NCI-H345 (cell line): ENCODE measurements around the gene CALML5.
"Not testable (repeated sequence)": the region's sequence is repeated elsewhere in the genome, so short reads cannot be mapped to it uniquely, and the experiment has no call there.

Experiments
- DNase-seq: peaks from one replicate; lab custom pipeline; 2025; lab: John Stamatoyannopoulos, UW

The CALML5 gene

DNA sequence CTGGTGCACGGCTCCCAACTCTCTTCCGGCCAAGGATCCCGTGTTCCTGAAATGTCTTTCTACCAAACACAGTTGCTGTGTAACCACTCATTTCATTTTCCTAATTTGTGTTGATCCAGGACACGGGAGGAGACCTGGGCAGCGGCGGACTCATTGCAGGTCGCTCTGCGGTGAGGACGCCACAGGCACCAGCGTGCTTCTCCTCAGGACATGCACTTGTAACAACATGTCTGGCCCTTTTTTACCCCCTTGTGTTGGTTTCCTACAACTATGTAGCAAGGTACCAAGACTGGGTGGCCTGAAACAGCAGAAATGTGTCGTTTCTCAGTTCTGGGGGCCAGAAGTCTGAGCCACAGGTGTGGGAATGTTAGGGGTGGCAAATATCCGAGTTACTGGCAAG lies 18.2 kb downstream of the CALML5 start:
- DNase-seq = no peak

DNA sequence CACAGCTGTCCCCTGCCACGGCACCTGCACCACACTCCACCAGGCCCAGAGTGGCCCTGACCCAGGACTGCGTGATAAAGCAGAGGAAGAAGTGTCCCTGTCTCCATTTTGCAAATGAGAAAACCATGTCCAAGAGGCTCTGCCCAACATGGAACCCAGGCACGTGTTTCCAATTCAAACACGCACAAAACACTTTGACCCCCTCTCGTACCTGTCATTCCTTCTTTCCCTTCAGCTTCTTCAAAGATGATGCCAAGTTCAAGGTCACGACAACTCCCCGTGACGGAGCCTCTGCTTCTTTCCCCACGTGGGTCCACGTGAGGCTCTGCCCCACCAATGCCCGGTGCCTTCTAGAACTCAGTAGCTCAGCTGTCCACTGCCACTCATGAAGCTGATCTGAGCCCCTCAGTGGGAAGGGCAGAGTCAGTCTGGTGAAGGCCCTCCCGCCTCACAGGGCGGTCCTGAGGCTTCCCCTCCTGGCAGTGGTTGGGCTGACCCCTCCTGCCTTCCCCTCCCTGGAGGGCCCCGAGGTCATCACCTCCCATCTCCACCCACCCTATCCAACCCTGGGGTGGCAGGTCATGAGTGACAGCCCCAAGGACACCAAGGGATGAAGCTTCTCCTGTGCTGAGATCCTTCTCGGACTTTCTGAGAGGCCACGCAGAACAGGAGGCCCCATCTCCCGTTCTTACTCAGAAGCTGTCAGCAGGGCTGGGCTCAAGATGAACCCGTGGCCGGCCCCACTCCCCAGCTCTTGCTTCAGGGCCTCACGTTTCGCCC lies 19.0 kb downstream of the CALML5 start:
- no peak for DNase-seq

DNA sequence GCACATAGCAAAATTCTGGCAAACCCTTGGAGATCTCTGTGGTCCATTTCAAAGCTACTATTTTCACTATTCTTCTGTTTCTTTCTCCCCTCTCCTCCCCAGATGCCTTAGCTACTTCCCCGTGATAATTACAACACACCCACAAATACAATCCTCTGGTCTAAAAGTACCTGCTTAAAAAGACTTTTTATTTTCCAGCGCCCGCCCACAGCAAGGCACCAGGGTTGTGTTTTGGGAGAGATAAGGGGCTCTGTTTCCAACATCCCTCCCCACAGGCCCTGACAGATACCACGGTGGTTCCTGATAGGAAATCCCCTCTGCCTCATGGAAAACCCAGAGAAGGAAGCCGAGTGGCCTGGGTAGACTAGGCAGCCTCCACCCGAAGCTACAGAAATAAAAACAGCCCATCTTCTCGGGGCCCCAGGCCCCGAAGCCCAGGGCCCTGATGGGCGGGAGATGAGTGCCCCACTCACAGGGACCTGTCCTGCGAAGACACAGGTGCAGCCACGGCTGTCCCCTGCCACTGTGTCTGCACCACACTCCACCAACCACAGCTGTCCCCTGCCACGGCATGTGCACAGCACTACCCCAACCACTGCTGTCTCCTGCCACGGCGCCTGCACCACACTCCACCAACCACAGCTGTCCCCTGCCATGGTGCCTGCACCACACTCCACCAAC lies 19.7 kb downstream of the CALML5 start:
- no peak for DNase-seq

DNA sequence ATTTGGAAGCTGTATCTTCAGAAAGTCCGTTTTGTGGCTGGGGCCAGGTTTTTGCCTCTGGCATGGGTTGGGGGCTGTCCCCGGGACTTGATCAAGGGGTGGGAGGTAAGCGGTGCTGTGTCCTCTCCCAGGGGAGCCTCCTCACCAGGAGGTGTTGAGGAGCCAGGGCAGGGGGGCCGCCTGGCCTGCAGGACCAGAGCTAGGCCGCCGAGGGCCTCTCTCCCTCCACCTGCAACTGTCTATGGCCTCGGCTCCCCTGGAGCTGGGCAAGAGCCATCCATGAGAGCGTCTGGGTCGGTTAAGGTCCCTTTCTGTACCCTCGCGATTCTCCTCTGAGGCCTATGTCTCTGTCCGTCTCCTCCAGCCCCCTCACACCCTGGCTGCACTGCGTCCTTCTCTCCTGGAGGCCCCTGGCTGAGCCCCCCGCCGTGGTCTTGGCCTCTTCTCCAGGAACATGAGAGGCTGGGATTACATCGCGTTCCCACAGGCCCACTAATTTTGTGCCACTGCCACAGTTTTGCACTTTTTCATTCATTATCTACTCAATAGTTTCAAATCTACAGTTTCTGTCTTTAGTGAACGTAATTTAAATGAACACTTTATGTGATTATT lies 20.6 kb downstream of the CALML5 start:
- DNase-seq = no peak

DNA sequence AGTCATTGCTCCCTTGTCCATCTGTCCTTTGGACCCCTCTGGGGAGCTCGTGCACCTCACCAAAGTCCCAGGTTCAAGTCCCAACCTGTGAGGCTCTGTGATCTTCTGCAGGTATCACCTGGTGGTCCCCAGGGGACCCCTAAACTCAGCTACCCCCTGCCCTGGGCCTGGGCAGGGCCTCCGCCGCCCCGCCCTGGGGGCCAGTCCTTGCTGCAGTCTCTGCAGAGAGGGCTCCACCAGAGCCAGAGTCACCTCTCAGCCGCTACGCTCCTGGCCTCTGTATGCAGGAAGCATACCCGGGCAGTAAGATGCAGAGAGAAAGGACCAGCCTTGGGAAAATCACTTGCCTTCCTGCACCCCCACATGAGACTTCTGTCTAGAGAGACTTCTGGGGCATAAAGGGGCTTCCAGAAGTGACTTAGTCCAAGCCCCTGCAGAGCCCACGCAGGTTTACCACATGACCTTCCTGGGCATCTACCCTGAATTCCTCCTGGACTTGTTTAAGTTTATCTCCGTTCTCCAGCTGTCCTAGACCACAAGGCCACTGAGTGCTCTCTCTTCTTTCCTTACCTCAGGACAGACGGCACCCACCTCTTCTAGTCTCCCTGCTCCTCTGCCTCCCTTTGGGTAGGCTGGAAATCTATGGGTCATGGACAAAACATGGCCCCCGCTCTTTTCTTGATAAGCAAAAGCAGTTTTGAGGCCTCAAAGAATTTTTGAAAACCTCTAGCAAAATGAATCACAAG lies 21.2 kb downstream of the CALML5 start:
- DNase-seq = no peak

DNA sequence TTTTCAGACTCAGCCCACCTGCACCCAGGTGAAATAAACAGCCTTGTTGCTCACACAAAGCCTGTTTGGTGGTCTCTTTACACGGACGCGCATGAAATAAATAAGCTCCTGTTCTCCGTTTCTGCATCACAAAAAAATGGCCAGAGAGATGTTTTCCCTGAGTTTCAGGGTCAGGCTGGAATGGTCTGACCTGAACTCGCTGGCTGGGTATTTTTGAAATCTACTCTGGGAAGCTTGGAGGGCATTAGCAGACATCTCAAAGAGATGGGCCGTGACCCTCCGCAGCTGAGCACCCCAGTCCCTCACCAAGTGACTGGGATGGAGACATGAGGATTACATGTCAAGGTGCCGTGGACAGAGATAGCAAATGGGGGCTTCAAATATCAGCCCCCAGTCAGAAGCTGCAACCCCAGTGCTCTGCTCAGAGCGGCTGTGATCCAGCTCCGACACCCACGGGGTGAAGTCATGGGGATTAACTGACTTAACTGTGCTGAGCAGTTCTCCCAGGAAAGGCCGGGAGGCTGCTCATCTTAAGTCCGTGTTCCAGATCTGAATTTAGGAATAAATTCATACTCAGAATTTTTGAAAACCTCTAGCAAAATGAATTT lies 22.3 kb downstream of the CALML5 start:
- DNase-seq = no peak

DNA sequence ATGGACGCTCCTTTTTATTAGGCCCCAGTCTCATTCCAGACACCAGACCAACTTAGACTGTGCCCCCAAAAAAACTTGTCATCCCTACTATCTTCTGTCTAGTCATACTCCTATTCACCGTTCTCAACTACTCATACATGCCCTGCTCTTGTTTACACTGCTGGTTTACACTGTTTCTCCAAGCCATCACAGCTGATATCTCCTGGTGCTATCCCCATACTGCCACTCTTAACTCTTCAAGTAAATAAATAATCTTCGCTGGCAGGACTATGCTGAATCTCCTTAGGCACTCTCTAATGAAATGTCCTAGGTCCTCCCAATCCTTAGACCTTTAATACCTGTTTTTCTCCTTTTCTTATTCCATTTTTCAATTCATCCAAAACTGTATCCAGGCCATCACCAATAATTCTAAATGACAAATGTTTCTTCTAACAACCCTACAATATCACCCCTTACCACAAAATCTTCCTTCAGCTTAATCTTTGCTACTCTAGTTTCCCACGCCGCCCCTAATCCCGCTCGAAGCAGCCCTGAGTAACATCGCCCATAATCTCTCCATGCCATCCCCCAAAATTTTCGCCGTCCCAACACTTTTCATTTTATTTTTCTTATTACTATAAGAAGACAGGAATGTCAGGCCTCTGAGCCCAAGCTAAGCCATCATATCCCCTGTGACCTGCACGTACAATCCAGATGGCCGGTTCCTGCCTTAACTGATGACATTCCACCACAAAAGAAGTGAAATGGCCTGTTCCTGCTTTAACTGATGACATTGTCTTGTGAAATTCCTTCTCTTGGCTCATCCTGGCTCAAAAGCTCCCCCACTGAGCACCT lies 23.2 kb downstream of the CALML5 start:
- DNase-seq = not testable (repeated sequence)

DNA sequence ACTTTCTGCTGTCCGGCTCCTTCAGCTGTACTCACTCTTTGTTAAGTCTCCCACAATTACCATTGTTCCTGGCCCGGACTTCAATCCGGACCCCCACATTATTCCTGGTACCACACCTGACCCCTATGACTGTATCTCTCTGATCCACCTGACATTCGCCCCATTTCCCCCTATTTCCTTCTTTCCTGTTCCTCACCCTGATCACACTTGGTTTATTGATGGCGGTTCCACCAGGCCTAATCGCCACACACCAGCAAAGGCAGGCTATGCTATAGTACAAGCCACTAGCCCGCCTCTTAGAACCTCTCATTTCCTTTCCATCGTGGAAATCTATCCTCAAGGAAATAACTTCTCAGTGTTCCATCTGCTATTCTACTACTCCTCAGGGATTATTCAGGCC lies 24.3 kb downstream of the CALML5 start:
- DNase-seq = not testable (repeated sequence)

DNA sequence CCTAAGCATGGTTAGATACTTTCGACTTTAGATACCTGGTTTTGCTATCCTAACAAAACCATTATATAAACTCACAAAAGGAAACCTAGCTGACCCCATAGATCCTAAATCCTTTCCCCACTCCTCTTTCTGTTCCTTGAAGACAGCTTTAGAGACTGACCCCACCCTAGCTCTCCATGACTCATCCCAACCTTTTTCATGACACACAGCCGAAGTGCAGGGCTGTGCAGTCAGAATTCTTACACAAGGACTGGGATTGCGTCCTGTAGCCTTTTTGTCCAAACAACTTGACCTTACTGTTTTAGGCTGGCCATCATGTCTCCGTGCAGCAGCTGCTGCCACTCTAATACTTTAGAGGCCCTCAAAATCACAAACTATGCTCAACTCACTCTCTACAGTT lies 24.7 kb downstream of the CALML5 start:
- DNase-seq = not testable (repeated sequence)

DNA sequence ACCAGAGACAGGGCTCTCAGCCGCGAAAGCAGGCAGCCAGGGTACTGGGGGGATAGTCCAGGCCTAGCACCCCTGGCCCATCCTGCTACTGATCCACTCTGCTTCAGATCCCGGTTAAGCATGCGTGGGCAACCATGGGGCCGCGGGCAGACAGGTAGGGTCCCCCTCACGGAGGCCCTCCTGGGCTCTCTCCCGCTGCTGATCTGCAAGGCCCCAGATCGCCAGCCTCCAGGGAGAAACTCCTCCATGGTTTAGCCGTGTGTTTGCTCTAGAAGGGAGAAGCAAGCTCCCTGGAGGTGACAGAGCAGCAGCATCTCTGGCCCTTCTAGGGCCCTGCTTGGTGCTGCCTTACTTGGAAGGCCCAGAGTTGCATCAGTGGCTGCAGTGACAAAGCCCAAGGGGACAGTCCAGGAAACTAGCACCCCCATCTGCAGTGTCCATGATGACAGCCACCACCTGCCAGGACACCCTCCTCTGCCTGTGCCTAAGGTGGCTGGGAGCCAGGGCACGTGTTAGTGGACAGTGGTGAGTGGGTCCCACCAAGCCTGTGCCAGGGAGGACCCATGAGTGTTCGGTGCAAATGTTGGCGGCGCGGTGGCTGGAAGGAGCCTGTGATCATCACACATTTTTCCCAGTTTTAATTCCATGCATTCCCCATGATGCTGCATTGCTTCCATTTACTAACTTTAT lies 29.2 kb downstream of the CALML5 start:
- DNase-seq = no peak

DNA sequence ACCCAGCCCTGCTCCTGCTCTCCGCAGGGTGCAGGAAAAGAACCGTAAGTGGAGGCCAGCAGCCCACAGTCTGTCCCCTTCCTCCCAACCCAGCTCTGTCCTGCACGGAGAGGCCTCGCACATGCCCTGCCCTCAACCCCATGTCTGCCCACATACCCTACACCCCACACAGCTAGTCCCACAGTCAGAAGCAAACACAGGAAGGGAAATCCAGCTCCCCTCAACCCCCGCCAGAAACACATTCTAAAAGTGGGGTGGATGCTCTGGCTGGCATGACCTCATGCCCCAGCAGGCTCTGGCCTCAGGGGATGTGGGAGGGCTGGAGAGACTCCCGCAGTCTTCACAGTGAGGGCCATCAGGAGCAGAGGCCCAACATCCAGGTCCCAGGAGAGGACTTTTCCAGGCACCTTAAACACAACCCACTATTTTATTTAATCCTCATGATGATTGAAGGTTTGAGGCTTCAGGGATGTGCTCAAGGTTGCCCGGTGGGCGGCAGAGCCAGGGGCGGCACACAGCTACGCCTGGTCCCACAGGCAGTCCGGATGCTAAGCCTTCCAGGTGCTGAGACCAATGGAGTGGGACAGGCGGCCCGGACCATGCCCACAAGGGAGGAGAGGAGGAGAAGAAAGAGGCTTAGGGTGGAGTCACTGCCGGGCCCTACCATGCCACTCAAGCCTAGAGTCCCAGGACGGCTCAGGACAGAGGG lies 29.9 kb downstream of the CALML5 start:
- DNase-seq = no peak

DNA sequence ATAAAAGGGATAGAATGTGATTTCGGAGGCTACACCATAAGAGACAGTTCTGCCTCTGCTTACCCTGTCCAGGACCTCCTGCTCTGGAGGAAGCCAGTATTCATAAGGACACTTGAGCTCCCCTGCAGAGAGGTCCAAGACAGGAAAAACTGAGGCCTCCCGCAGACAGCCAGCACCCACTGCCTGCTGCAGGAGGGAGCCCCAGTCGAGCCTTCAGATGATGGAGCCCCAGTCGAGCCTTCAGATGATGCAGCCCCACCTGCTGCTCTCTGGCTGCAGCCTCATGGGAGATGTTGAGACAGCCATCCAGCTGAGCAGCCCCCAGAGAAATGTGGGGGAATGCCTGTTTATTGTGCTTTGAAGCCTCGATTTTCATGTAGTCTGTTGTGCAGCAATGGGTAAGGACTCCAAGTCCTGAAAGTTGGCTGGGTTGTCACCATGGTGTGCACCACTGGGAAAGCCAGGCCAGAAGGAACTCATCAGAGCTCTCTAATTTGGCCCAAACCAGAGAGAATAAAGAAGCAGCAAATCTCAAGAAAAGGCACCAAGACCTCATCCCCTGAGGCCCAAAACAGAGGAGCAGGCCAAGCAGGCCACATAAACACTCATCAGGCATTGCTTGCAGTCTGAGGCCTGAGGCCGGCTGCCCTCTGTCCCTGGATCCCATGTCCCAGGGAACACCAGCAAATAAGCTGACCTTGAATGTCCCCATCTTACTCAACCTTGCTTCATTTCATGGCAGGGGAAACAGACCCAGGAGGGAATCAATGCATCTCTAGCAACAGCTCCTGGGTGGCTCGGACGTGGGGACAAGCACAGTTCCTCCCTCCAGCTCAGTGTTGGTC lies 30.9 kb downstream of the CALML5 start:
- DNase-seq = no peak

DNA sequence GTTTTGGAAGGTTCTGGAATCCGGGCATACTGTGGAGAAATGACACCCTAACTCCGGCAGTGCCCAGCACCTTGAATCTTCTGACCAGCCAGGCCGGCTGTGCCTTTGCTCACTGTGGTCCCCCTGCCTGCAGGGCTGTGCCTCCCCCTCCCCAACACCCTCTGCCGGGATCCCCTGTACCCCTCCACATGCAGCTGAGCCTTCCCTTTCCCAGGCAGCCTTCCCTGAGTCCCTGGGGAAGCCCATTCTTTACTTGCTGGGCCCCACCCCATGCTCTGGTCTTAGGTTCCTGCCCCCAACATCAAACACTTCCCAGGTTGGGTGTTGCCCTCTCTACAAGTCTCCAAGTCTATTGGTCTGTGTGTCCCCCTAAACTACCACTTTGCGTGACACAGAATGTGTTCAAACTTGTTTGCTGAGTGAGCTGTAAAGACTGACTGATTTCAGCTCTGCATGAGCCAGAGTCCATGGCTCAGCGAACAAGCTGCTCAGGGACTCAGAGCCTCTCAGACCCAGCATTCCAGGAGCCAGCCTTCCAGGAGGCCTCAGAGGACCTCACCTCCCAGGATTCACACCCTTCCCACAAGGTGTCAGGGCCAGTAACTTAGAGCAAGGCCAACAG lies 31.6 kb downstream of the CALML5 start:
- DNase-seq = no peak

DNA sequence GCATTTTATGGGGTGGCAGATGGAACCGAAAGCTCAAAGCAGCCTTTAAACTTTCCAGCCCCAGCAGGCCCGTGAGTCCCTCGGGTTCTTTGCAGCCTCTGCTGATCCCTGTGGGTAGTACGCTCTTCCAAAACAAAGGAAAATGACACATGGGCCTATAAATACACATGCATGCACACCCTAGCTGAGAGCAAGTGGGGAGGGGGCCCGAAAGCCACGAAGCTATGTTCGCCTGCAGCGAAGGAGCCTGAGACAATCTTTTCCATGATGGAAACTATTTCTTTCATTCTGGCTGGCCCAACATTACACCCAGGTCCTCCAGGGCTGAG lies 32.2 kb downstream of the CALML5 start:
- no peak for DNase-seq

DNA sequence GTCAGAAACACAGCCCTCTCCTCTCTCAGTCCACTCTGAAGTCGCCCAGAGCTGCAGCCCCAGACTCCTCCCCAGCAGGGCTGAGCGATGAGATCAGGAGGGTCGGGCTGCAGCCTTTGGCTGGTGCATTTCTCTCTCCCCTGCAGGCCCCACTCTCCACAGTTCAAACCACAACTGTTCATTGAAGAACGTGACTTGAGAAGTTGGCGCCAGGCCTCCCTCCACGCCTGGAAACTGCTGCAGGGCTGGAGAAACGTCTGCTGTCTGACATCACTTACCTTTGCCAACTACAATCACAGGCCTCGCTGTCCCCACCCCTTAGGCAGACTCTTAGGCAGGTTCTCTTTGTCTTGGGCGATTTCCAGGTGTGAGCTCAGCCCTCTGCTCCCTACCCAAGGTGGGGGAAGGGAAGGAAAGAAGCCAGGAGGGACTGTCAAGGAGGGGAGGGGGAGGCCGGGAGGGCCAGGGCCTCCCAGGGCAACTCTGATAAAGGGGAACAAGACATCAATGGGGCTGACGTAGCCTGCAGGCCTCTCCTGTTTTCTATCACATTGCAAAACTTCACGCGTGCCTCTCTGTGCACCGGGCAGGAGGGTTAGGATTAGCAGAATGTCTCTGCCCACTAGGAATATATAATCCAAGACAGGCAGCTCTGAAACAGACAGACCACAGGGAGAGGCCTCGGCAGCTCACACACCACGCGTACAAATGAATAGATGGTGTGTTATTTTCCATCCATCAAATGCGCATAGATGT lies 32.7 kb downstream of the CALML5 start:
- DNase-seq = peak; percentile 63

DNA sequence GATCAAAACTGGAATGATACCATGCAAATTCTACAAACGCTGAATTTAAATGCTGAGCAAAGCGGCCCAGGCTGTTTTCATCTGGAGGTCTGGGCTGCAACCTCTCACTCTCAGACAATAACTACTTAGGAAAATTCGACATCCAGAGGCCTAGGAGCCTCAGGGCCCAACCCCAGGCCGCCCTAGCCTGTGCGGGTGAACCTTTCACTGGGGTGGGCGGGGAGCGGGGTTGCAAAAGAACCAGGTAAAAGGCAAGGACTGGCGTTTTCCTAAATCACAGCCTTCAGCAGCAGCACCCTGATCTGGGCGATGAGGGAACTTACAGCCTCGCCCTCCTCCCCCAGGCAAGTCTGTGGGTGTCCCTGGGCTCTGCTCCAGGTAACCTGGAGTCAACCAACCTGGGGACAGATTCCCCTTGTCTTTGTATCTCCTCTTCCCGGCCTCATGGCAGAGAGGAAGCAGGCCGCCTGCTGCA lies 33.4 kb downstream of the CALML5 start:
- DNase-seq = no peak

DNA sequence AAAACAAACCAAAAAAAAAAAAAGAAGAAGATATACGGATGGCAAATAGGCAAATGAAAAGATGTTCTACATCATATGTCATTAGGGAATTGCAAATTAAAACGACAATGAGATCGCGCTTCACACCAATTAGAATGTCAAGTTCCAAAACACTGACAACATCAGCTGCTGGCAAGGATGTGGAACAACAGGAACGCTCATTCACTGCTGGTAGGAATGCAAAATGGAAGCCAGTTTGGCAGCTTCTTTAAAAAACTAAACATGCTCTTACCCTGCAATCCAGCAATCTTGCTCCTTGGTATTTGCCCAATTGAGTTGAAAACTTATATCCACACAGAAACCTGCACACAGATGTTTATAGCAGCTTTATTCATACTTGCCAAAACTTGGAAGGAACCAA lies 34.8 kb downstream of the CALML5 start:
- no peak for DNase-seq

DNA sequence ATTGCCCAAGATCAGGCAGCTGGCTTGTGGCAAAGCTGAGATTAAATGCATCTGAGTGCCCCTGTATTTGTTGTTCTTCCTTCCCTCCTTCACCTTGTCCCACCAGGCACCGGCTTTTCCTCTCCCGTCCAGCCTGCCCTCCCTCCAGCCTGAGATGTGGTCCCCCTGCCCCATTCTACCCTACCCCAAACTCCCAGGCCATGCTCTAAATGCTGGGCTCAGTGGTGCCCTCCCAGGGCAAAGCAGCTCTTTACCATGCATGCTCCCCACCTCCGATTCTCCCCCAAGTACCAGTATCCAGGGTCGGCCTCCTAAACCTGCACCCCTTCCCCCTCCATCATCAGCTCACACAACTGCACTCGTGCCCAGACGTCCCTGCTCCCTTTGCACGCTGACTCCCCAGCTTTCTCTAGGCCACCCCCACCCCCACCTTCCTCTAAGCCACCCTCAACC lies 36.5 kb downstream of the CALML5 start:
- no peak for DNase-seq
